Measurements from ENCODE around the gene PITPNM3.

- TF ChIP-seq ZNF70 (CRISPR knock-in tag; IDR thresholded peaks at IDR 0.05) = no peak
- TF ChIP-seq CSRNP3 (CRISPR knock-in tag; IDR thresholded peaks at IDR 0.05) = no peak
- TF ChIP-seq ARNTL (CRISPR knock-in tag; IDR thresholded peaks at IDR 0.05; ENCODE audit: borderline replicate concordance, low read depth) = no peak
- no peak for TF ChIP-seq ESRRG (CRISPR knock-in tag; IDR thresholded peaks at IDR 0.05)
- TF ChIP-seq CREB5 (CRISPR knock-in tag; IDR thresholded peaks at IDR 0.05; ENCODE audit: low read depth) = no peak
- TF ChIP-seq GLIS3 (CRISPR knock-in tag; IDR thresholded peaks at IDR 0.05) = no peak
- TF ChIP-seq, protein P1, sequence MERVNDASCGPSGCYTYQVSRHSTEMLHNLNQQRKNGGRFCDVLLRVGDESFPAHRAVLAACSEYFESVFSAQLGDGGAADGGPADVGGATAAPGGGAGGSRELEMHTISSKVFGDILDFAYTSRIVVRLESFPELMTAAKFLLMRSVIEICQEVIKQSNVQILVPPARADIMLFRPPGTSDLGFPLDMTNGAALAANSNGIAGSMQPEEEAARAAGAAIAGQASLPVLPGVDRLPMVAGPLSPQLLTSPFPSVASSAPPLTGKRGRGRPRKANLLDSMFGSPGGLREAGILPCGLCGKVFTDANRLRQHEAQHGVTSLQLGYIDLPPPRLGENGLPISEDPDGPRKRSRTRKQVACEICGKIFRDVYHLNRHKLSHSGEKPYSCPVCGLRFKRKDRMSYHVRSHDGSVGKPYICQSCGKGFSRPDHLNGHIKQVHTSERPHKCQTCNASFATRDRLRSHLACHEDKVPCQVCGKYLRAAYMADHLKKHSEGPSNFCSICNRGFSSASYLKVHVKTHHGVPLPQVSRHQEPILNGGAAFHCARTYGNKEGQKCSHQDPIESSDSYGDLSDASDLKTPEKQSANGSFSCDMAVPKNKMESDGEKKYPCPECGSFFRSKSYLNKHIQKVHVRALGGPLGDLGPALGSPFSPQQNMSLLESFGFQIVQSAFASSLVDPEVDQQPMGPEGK (CRISPR knock-in tag; IDR thresholded peaks at IDR 0.05; ENCODE audit: borderline replicate concordance) = no peak
- TF ChIP-seq ZNF565 (CRISPR knock-in tag; conservative IDR thresholded peaks at IDR 0.05; ENCODE audit: low read depth) = no peak
- TF ChIP-seq, protein P2, sequence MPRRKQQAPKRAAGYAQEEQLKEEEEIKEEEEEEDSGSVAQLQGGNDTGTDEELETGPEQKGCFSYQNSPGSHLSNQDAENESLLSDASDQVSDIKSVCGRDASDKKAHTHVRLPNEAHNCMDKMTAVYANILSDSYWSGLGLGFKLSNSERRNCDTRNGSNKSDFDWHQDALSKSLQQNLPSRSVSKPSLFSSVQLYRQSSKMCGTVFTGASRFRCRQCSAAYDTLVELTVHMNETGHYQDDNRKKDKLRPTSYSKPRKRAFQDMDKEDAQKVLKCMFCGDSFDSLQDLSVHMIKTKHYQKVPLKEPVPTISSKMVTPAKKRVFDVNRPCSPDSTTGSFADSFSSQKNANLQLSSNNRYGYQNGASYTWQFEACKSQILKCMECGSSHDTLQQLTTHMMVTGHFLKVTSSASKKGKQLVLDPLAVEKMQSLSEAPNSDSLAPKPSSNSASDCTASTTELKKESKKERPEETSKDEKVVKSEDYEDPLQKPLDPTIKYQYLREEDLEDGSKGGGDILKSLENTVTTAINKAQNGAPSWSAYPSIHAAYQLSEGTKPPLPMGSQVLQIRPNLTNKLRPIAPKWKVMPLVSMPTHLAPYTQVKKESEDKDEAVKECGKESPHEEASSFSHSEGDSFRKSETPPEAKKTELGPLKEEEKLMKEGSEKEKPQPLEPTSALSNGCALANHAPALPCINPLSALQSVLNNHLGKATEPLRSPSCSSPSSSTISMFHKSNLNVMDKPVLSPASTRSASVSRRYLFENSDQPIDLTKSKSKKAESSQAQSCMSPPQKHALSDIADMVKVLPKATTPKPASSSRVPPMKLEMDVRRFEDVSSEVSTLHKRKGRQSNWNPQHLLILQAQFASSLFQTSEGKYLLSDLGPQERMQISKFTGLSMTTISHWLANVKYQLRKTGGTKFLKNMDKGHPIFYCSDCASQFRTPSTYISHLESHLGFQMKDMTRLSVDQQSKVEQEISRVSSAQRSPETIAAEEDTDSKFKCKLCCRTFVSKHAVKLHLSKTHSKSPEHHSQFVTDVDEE (CRISPR knock-in tag; IDR thresholded peaks at IDR 0.05) = no peak
- TF ChIP-seq CSDC2 (CRISPR knock-in tag; IDR thresholded peaks at IDR 0.05) = no peak
- TF ChIP-seq ZFP30 (CRISPR knock-in tag; IDR thresholded peaks at IDR 0.05) = no peak
- no peak for TF ChIP-seq ZFP3 (CRISPR knock-in tag; IDR thresholded peaks at IDR 0.05)
These were observed 118.4 kb downstream of the PITPNM3 start for GRCh38 chr17:6437956-6438355.

Data from SK-N-SH treated with all-trans-retinoic acid at 6 μM for 48 hours (cell line).